ENCODE data around the gene TAOK3. TPM values are rescaled to one million over a fixed set of nuclear protein-coding genes. Genes with fewer than 3 reads are reported as not detected.

The TAOK3 gene
- total and polyA plus RNA-seq, 2 of the 8 experiments (the other 6 are each of a cell fraction or from before 2014, with no cell fraction given): 5.2 to 9.3 TPM

GRCh38 chr12:118315821-118316220 lies 56.9 kb downstream of the TAOK3 start (continued):
- no peak for TF ChIP-seq ATF3 (IDR thresholded peaks at IDR 0.05; ENCODE audit: insufficient read depth, low read depth, low read length)
